ENCODE results near the gene ORC3.
"Not testable (repeated sequence)": the region's sequence is repeated elsewhere in the genome, so short reads cannot be mapped to it uniquely, and the experiment has no call there.

Gene ORC3

DNA sequence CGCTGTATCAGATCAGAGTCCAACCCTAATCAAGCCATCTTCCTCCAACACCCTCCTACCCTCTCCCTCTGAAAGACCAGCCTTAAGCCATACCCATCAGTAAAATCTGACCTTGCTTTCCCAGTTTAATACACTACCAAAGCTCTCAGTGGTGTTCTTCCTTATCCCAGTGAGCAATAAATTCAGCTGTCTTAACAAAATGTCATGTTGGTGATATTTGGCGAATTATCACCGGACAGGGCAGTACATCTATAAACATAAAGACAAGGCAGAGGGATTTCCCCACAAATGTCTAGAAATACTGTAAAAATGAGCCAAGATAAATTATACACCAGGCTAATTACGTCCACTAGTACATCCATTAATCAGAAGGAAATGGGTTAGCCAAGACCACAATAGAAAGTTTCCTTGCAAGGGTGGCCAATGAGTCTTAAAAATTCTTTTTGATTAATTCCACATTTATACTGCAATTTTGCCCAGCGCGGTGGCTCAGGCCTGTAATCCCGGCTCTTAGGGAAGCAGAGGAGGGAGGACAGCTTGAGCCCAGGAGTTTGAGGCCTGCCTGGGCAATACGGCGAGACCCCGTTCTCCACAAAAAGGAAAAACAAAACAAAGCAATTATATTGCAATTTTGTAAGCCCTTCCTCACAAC is 1.1 kb upstream of the ORC3 start:
- no peak for TF ChIP-seq CTCF (IDR thresholded peaks at IDR 0.05; ENCODE audit: insufficient read depth, low read depth, low read length, missing control alignments)
- DNase-seq (ENCODE audit: low read depth): no peak
- H3K4me3 ChIP-seq (ENCODE audit: low read depth, low read length): peak overlapping the region; percentile 98

GRCh38 chr6:87590417-87590880 is 514 bp downstream of the ORC3 start:
- no peak for DNase-seq (ENCODE audit: low read depth)
- peak overlapping the region; percentile 98 for H3K4me3 ChIP-seq (ENCODE audit: low read depth, low read length)
- TF ChIP-seq CTCF (IDR thresholded peaks at IDR 0.05; ENCODE audit: insufficient read depth, low read depth, low read length, missing control alignments): no peak

DNA sequence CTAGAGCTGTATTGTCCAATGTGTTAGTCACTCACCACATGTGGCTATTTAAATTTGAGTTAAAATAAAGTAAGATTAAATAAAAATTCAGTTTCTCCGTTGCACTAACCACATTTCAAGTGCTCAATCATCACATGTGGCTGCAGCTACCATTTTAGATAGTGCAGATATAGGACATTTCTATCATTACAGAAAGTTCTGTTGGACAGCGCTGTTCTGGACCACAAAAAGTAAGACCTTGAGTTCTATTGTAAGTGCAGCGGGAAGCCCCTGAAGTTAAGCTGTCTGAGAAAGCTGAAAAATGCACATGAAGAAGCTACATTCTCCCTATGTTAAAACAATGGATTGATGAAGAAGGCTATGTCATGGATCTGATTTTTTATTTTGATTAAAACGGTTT is 1.1 kb downstream of the ORC3 start:
- H3K4me3 ChIP-seq (ENCODE audit: low read depth, low read length): peak overlapping the region; percentile 98
- TF ChIP-seq CTCF (IDR thresholded peaks at IDR 0.05; ENCODE audit: insufficient read depth, low read depth, low read length, missing control alignments): no peak
- DNase-seq (ENCODE audit: low read depth): no peak

DNA sequence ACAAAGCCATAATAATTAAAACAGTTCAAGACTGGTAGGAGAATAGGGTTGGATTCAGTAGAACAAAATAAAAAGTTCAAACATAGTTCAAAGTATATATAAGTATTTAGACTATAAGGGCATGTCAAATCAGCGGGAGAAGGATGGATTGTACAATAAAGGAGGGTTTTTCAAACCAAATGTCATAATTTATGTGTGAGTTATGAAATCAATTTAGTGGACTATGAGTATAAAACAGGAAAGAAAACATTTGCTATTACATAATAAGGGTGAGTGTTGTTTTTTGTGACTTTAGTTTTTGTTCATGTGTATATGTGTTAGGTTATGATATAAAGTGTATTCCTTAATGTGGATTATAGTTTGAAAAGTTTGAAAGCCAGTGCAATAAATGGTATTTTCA is 10.6 kb downstream of the ORC3 start:
- TF ChIP-seq CTCF (IDR thresholded peaks at IDR 0.05; ENCODE audit: insufficient read depth, low read depth, low read length, missing control alignments): no peak
- no peak overlapping the region for H3K4me3 ChIP-seq (ENCODE audit: low read depth, low read length)
- DNase-seq (ENCODE audit: low read depth): no peak

- no peak for DNase-seq (ENCODE audit: low read depth)
- H3K4me3 ChIP-seq (ENCODE audit: low read depth, low read length): no peak overlapping the region
- no peak for TF ChIP-seq CTCF (IDR thresholded peaks at IDR 0.05; ENCODE audit: insufficient read depth, low read depth, low read length, missing control alignments)
These were observed 16.3 kb downstream of the ORC3 start for GRCh38 chr6:87606199-87606598.

DNA sequence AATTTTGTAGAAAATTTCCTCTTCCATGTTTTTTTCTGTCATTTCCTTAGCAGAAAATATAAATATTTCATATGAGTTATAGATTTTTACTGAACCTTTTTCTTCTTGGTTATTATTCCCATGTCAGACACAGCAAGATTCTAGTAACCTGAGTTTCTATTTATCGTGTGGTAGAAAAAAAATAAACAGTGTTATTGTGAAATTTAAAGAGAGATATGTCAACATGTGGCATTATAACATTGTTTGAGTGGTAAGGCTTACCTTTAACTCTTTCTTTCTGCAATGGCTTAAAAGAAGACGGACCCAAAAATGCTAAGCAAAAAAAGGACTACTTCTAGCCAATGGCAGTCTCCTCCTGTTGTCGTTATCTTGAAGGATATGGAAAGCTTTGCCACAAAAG is 18.9 kb downstream of the ORC3 start:
- DNase-seq (ENCODE audit: low read depth): no peak
- H3K4me3 ChIP-seq (ENCODE audit: low read depth, low read length): no peak overlapping the region
- TF ChIP-seq CTCF (IDR thresholded peaks at IDR 0.05; ENCODE audit: insufficient read depth, low read depth, low read length, missing control alignments): no peak

- not testable (repeated sequence) for DNase-seq (ENCODE audit: low read depth); H3K4me3 ChIP-seq (ENCODE audit: low read depth, low read length)
These were observed 23.1 kb downstream of the ORC3 start for GRCh38 chr6:87613018-87613417.

Measured in GM12865 (cell line).